Inferior parietal cortex (tissue), 1 donor: ENCODE data around the gene PTH2.

Source experiments
- DNase-seq: peaks from one replicate; pipeline ENCODE4 v3.0.0-alpha.2; 2016; ENCODE audit errors: extremely low spot score

Gene PTH2

GRCh38 chr19:49430678-49431329 lies 7.6 kb upstream of the PTH2 start:
- DNase-seq: no peak

DNA sequence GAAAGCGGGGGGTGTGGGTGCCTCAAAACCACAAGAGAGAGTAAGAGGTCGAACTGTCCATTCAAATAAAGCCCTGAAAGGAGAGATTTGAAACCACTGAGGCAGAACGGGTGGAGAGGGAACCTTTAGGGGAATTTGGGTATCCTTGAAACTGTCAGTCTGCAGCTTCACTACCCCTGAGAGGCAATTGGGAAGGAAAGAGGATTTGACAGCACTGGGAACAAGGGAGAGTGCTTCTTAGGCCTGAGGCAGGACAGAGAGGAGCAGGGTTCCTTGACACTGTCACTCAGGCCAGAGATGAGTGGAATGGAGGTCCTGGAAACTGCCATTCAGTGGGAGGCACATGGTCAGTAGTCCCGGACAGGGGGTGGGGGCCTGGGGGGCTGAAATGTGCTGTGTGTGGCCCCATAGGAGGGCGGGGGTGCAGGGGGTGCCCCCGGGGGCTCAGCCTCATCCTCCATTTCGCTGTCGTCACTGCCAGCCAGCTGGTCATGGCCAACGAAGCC lies 7.0 kb upstream of the PTH2 start:
- DNase-seq: no peak

DNA sequence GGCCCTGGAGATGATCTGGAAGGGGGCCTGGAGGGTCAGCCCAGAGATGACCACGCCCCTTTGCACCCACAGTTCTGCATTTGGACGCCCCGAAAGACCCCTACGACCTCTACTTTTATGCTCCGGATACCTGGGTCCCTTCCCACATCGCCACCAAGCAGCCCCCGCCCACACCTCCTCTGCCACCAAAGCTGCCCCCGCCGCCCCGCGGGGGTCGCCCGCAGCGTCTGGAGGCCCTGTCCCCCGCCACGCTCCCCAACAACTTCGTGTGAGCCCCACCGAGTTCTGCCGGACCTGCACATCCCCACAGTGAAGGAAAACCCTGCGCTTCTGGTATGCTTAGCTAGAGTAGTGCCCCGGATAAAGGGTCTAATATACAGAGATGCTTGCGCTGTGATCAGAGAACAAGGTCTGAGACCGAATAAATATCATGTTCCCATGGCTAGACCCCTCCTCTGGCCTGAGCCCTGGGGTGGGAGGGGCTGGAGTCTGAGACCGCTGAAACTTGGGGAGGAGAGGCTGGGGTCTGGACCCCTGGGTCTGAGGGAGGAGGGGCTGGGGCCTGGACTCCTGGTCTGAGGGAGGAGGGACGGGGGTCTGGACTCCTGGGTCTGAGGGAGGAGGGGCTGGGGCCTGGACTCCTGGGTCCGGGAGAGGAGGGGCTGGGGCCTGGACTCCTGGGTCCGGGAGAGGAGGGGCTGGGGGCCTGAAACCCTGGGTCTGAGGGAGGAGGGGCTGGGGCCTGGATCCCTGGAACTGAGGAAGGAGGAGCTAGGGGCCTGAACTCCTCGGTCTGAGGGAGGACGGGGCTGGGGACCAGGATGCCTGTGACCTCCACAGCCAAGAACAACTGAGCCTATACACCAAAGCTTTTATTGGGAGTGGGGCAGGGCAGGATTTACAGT lies 5.6 kb upstream of the PTH2 start:
- DNase-seq: no peak

DNA sequence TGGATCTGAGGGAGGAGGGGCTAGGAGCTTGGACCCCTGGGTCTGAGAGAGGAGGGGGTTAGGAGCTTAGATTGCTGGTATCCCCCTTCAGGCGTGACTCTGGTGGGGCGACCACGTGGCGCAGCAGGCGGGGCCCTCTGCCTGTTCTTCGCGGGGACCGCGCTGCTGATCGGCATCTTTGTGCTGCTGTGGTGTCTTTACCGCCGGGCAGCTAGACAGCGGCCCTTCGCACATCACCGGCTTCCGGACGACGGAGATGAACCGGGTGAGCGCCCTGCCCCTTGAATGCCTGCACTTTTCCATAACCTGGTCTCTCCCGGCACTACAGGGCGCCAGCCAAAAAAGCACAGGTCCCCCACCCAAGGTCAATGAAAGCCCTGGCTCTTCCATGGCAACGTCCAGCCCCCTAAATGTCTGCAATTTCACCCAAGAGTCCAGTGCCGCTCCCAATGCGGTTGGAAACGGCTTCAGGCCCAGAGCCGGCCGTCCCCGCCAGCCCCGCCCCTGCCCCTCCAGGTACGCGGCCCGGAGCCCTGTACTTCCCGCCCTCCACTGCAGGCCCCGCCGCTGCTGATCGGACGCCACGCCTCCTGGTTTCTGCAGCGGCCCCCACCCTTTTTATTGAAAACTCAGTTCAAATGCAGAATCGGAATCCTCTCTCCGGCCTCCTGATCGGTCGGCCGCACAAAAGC lies 4.8 kb upstream of the PTH2 start:
- DNase-seq: no peak

- no peak for DNase-seq
Observed at GRCh38 chr19:49427339-49427738, 4.1 kb upstream of the PTH2 start.

- DNase-seq: no peak
Observed at GRCh38 chr19:49425922-49426592, 2.8 kb upstream of the PTH2 start.

- no peak for DNase-seq
Observed at GRCh38 chr19:49425178-49425577, 1.9 kb upstream of the PTH2 start, which contains the start of gene GFY. Gene GFY (plus strand): TSS chr19:49425388. CDS start chr19:49426431, 1,043 bp downstream.

- DNase-seq: no peak
Observed at GRCh38 chr19:49423985-49424303, 703 bp upstream of the PTH2 start.

DNA sequence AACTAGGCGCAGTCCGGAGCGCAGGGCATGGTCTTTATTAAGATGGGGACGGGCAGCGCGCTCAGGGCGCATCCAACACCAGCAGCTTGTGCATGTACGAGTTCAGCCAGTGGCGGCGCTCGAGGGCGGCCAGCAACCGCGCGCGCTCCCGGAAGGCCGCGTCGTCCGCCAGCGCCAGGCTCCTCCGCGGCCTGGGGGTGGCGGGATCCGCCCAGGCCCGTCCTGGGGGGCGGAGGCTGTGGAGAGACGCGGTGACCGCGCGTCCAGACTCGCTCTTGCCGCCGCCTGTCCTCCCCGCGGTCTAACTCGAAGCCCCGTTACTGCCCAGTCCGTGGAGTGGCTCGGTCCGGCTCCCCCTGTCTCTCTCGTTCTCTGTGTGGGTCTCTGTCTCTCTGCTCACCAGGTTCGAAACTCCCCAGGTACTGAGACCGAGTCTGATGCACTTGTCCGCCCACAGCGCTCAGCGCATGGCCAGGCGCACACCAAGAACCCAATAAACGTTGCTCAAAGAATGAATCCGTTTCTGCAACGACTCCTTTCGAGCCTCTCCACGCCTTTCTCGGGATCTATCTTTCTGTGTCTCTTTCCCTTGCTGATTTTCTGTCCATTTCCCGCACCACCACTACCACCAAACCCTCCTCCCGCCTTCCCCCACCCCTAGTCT lies 702 bp downstream of the PTH2 start:
- DNase-seq: no peak

DNA sequence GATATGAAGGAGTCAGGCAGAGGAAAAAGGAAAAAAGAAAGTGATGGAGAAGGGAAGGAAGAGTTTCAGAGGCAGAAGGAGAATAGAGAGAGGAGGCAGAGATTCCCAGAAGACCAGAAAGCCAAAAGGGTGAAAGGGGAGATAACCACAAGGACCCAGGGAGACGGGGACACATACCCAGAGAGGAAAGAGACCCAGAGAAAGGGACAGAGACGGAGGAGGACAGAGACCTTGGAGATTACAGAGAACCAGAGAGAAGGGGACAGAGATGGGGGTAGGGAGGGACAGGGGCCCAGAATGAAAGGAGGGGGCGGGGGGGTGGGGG lies 1.4 kb downstream of the PTH2 start:
- no peak for DNase-seq

DNA sequence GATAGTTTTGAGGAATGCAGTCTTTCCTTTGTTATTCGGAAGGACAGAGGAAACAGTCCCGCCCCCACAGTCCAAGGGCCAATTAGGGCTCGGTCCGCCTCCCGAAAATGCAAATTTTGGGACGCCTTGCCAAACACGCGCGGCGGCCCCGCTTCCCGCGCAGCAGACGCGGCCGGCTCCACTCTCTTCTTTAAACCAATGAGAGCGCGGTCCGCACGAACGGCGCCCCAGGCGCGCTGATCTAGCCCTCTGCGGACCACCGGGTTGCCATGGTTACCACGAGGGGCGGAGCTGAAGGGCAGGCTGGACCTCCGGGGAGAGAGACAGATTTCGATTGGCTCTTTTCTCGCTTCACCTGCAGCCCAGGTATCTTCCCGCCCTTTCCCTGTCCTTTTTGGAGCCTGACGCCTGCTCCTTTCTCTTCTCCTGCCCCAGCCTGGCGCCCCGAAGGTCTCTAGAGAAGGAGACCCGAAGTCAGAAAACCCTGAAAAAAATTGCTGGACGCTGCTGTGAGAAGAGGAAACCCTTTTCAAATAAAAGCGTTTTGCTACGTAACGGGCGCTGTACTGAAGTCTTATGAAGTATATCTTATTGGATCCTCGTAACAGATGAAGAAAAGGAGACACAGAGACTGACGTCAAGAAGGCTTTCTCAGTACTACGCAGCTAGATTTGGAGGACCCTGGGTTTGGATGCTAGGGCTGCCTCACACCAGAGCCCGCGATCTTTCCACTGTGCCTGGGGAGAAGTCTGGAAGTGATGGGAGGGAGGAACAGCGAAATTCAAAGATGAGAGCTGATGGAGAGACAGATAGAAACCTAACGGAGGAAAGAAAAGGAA lies 2.0 kb downstream of the PTH2 start:
- no peak for DNase-seq

DNA sequence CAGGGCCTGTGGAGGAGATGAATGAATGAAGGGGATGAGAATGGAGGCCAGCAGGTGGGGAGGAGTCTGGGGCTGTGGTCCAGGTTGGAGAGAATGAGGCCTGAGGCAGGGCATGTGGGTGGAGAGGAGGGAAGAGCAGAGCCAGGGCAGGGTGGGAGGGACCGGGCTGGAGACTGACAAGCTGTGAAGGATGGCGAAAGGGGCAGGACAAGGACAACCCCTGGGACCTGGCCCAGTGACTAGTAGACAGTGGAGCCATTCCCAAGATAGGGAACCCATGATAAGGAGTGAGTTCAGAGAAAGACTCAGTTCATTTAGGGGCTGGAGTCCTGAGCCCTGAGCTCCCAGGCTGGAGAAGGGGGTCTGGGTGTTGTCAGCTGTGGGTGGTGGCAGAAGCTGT lies 3.0 kb downstream of the PTH2 start:
- DNase-seq: no peak

DNA sequence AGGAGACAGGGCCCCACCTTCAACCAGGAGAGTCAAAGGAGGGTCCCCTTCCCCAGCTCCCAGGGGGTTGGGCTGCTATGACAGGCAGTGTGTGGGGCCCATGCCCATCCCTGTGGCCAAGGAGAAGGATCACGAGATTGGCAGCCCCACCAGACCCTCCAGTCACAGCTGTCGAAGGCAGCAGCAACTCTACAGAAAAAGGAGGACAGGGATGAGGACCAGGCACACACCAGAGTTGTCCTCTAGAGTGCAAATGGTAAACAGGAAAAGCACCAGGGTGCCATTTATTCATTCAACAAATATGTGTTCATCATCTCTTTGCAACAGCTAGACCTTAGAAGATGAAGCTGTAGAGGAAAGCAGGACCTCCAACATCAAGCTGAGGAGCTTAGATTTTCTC lies 4.1 kb downstream of the PTH2 start:
- no peak for DNase-seq

DNA sequence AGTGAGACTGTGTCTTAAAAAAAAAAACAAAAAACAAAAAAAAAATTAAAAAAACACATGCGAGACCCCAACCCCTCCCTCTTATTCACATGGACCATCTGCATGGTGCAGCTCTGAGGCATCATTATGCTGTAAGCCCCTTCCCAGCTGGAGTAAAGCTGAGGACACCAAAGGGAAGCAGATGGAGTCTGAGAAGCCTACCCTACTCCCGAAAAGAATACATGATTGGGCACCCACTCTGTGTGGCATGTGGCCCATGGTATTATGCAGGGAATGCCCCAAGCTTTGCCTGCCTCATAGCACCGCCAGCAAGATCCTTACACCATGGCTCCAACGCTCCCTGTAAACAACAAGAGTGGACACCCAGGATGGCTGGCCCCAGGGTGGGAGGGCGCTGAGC lies 4.7 kb downstream of the PTH2 start:
- no peak for DNase-seq

GRCh38 chr19:49417088-49417487 lies 6.2 kb downstream of the PTH2 start:
- no peak for DNase-seq

DNA sequence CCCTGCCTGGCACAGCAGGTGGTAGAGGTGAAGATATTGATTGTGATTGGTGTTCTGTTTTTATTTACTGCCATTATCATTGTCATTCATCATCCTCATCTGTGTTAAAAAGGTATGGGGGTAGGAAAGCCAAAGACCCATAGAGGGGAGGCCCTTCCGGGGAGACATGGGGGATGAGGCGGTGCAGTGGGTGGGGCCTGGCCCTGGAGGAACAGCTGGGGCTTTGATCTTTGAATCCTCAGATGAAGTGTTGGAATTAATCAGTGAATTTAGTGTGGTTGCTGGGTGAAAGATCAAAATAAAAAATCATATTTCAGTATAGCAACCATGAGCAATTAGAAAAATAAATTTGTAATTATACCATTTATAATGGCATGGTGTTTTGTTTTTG lies 7.4 kb downstream of the PTH2 start:
- DNase-seq: no peak

GRCh38 chr19:49415102-49415809 lies 8.0 kb downstream of the PTH2 start:
- DNase-seq: no peak

DNA sequence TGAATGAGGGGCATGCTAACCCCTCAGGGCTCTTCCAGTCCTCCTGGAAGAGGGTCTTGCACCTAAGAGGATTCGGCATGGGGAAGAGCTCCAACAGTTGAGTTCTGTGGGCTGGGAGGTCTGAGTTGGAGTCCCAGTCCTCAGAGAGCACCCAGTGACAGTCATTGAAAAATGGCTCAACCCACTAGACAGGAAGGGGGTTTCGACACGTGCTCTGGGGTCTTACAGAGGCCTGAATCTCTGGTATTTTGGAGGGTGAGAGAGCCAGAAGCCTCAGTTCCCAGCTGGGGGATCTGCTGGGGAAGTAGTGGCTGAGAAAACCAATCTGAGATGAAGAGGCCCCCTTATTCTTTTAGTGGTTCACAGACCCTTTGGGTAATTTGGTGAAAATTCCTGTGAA lies 9.0 kb downstream of the PTH2 start:
- DNase-seq: no peak

- no peak for DNase-seq
Observed at GRCh38 chr19:49413348-49413747, 9.9 kb downstream of the PTH2 start.

- DNase-seq: no peak
Observed at GRCh38 chr19:49411681-49412326, 11.4 kb downstream of the PTH2 start.
